WERI-Rb-1 (cell line): ENCODE data around the gene IL17REL.

Source experiments
- DNase-seq: peaks from one replicate; pipeline ENCODE4 v3.0.0-alpha.2; 2020
- H3K27ac ChIP-seq: fragments of 250-450 bp; sonication (Bioruptor Pico); 2 replicates; pipeline ENCODE4 v1.5.1; 2020; ENCODE audit warnings: mild to moderate bottlenecking, moderate library complexity
- H3K27me3 ChIP-seq: fragments of 250-450 bp; sonication (Bioruptor Pico); 2 replicates; pipeline ENCODE4 v1.5.1; 2021; ENCODE audit warnings: mild to moderate bottlenecking, low read depth, moderate library complexity; ENCODE audit not compliant: insufficient read depth, severe bottlenecking
- H3K36me3 ChIP-seq: fragments of 250-450 bp; sonication (Bioruptor Pico); 2 replicates; pipeline ENCODE4 v1.5.1; 2020; ENCODE audit warnings: mild to moderate bottlenecking, moderate library complexity
- H3K4me3 ChIP-seq: 2 replicates; pipeline ENCODE4 v1.5.1; 2011; ENCODE audit warnings: low read depth, mild to moderate bottlenecking, control low read depth, low read length
- H3K9me3 ChIP-seq: fragments of 250-450 bp; sonication (Bioruptor Pico); 2 replicates; pipeline ENCODE4 v1.5.1; 2021; ENCODE audit warnings: mild to moderate bottlenecking, moderate library complexity; ENCODE audit not compliant: severe bottlenecking
- CTCF ChIP-seq: IDR thresholded peaks from 2 replicates; pipeline ENCODE4 v1.5.1; 2011; ENCODE audit warnings: low read depth, mild to moderate bottlenecking, control low read depth, inconsistent platforms, low read length

Gene IL17REL

GRCh38 chr22:50040717-50041116, 28.2 kb upstream of the IL17REL start:
- DNase-seq, result no peak
- Histone ChIP-seq H3K4me3 (no peak overlapping the region), H3K9me3 (no peaks in the 10 kb centered on the region), H3K27me3 (no peaks in the 10 kb centered on the region), H3K36me3 (no peaks in the 10 kb centered on the region), H3K27ac (no peak overlapping the region)
- no peak for TF ChIP-seq CTCF

- TF ChIP-seq CTCF, result no peak
- Histone ChIP-seq H3K4me3 (no peak overlapping the region), H3K36me3 (no peaks in the 10 kb centered on the region)
Measured at GRCh38 chr22:50039669-50040443, 27.3 kb upstream of the IL17REL start.

GRCh38 chr22:50035976-50036724, 23.6 kb upstream of the IL17REL start:
- Histone ChIP-seq H3K27ac (no peak overlapping the region), H3K9me3 (no peaks in the 10 kb centered on the region), H3K36me3 (no peaks in the 10 kb centered on the region), H3K4me3 (no peak overlapping the region), H3K27me3 (no peaks in the 10 kb centered on the region)
- DNase-seq, result no peak
- TF ChIP-seq CTCF, result no peak

More at GRCh38 chr22:50039669-50040443, 27.3 kb upstream of the IL17REL start:
- Histone ChIP-seq H3K27ac (no peak overlapping the region), H3K27me3 (no peaks in the 10 kb centered on the region), H3K9me3 (no peaks in the 10 kb centered on the region)
- DNase-seq, result no peak

- no peak overlapping the region for H3K27ac ChIP-seq
Measured at GRCh38 chr22:50035131-50035881, 22.7 kb upstream of the IL17REL start.

More at GRCh38 chr22:50035131-50035881, 22.7 kb upstream of the IL17REL start:
- H3K36me3 ChIP-seq, result no peaks in the 10 kb centered on the region
- H3K4me3 ChIP-seq, result no peak overlapping the region
- no peak for DNase-seq
- H3K9me3 ChIP-seq, result no peaks in the 10 kb centered on the region
- TF ChIP-seq CTCF, result no peak
- no peaks in the 10 kb centered on the region for H3K27me3 ChIP-seq
